Parathyroid adenoma (tissue), 2 donors: ENCODE results near the gene C14orf93.

Experiments used
- H2AFZ ChIP-seq: fragments of 300-600 bp; sonication (generic); one replicate; pipeline ENCODE4 v1.7.0; 2017; ENCODE audit warnings: antibody characterized with exemption, mild to moderate bottlenecking
- H3K27ac ChIP-seq: fragments of 300-600 bp; sonication (generic); one replicate; pipeline ENCODE4 v1.7.0; 2017
- H3K27me3 ChIP-seq: fragments of 300-600 bp; sonication (generic); one replicate; pipeline ENCODE4 v1.7.0; 2017; ENCODE audit warnings: low read length; ENCODE audit not compliant: control insufficient read depth, insufficient read depth
- H3K36me3 ChIP-seq: fragments of 300-600 bp; sonication (generic); one replicate; pipeline ENCODE4 v1.7.0; 2017; ENCODE audit warnings: low read length; ENCODE audit not compliant: control insufficient read depth, insufficient read depth
- H3K4me1 ChIP-seq: fragments of 300-600 bp; sonication (generic); one replicate; pipeline ENCODE4 v1.7.0; 2017; ENCODE audit warnings: control low read depth
- H3K4me2 ChIP-seq: fragments of 300-600 bp; sonication (generic); one replicate; pipeline ENCODE4 v1.7.0; 2017; ENCODE audit warnings: low read length
- H3K4me3 ChIP-seq: fragments of 300-600 bp; sonication (generic); one replicate; pipeline ENCODE4 v1.7.0; 2017; ENCODE audit warnings: low read depth, low read length
- H3K79me2 ChIP-seq: fragments of 300-600 bp; sonication (generic); one replicate; pipeline ENCODE4 v1.7.0; 2017; ENCODE audit warnings: control low read depth
- H3K9ac ChIP-seq: fragments of 300-600 bp; sonication (generic); one replicate; pipeline ENCODE4 v1.7.0; 2017; ENCODE audit warnings: mild to moderate bottlenecking
- H3K9me3 ChIP-seq: fragments of 300-600 bp; sonication (generic); one replicate; pipeline ENCODE4 v1.7.0; 2017; ENCODE audit warnings: low read length; ENCODE audit not compliant: control insufficient read depth
- CTCF ChIP-seq: fragments of 300-600 bp; sonication (generic); IDR thresholded peaks from one replicate; pipeline ENCODE4 v1.7.0; 2017; ENCODE audit warnings: antibody characterized with exemption, mild to moderate bottlenecking
- donor health status: primary hyperparathyroidism.

The C14orf93 gene

GRCh38 chr14:22939684-22940083, 70.3 kb downstream of the C14orf93 start:
- Histone ChIP-seq H3K4me2 (no peak overlapping the region), H2AFZ (no peak overlapping the region), H3K27me3 (no peaks in the 10 kb centered on the region), H3K4me3 (no peak overlapping the region), H3K27ac (no peak overlapping the region), H3K9ac (no peak overlapping the region), H3K36me3 (no peaks in the 10 kb centered on the region), H3K9me3 (no peaks in the 10 kb centered on the region), H3K79me2 (no peaks in the 10 kb centered on the region), H3K4me1 (no peaks in the 10 kb centered on the region)
- TF ChIP-seq CTCF, result no peak
